Stromal cell of bone marrow (primary cell): ENCODE results near the gene VSTM2L.

ENCODE experiments used
- DNase-seq: peaks from one replicate; pipeline ENCODE4 v3.0.0-alpha.2; 2012; ENCODE audit warnings: low read depth

VSTM2L gene

DNA sequence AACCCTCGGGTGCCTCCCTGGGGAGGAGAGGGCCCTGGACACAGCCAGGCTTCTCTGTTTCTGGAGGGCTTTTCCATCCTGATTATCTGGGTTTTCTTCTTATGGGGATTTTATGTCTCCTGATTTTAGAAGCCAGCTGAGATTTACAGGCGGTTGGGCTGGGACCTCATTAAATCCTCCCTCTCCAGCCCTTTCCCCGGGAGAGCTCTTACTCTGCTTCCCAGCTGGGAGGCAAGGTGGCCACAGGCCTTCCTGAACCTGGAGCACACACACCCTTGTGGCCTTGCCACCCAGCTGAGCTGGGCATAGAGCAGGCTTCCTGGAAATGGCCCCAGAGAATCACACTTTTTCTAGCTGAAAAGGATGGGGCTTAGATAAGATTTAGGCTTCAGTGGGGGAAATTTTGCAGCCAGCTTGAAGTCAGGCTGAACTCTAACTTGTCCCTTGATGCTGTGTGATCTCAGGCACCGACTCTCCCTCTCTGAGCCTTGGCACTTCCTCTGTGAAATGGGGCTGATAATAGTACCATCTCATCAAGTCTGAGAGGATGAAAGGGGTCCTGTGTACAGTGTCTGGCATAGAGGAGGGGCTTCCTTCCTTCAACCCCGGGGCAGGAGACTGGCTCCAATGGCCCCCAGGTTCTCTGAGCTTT, 16.6 kb downstream of the VSTM2L start:
- no peak for DNase-seq

DNA sequence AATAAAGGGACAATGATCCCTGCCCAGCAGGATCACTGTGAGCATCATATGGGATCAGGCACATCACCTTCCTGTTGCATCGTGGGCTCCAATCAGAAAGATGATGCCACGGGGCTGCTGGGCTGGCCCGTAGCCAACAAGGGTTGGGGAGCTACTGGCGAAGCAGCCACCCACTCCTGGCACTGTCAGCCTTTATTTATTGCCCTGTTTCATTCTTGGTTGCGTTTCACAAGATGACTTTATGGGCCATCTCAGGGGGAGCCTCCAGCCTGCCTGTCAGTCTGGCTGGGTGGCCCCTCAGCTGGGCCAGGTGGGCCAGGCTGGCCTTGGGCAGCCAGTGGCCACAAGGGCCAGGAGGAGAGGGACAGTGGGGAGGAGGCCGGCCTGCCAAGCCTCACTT, 17.3 kb downstream of the VSTM2L start:
- no peak for DNase-seq

DNA sequence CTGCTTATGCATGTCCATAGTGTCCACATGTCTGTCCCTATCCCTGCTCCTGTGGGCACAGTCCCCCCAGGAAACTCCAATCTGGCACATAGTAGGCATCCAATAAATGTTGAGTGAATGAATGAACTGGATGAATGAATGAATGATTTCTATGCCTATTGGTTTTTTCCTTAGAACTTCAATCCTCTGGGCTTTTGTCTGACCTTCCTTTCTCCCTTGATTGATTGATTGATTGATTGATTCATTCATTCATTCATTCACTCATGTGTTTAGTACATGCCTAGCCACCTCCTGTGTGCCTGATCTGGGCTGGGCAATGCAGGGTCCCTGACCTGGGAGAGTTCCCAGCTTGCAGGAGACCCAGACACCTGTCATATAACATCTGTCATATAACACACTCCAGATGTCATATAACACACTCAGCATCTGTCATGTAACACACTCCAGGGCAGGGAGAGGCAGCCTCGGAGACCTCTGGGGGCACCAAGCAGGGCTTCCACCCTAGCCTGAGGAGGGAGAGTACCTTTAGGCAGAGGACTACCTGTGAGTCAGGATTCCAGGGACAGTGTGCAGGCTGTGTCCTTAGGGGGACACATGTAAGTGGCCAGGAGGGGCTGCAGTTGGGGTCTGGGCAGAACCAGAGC, 17.9 kb downstream of the VSTM2L start:
- DNase-seq = no peak

DNA sequence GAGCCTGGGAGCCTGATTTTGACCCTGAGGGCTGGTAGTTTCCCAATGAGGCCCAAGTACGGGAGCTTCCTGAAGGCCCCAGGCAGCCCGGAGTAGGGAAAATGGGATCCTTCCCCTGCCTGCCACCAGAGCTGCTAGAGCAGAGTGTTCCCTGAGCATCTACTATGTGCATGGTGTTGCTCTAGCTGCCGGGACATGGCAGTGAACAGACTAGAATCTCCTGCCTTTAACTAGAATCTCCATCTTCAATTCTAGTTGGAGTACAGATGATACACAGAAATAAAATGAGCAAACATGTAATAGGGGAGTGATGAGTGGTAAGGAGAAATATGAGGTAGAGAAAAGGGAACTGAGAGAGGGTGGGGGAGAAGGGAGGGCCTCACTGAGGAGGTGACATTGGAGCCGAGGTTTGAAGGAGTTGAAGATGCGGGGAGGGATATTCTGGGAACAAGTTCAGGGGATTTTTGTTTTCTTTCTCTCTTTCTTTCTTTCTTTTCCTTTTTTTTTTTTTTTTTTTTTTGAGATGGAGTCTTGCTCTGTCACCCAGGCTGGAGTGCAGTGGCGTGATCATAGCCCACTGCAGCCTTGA, 18.5 kb downstream of the VSTM2L start:
- DNase-seq = no peak

DNA sequence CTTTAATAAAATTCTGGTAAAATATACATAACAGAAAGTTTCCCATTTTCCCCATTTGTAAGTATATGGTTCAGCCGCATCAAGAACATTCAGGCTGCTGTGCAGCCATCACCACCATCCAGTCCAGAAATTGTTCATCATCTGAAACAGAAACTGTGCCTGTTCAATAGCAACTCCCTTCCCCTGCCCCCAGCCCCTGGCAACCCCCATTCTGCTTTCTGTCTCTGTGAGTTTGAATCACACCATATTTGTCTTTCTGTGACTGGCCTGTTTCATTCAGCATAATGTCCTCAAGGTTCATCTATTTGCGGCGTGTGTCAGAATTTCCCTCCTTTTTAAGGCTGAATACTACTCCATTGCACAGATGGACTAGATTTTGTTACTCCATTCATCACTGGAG, 19.1 kb downstream of the VSTM2L start:
- no peak for DNase-seq

DNA sequence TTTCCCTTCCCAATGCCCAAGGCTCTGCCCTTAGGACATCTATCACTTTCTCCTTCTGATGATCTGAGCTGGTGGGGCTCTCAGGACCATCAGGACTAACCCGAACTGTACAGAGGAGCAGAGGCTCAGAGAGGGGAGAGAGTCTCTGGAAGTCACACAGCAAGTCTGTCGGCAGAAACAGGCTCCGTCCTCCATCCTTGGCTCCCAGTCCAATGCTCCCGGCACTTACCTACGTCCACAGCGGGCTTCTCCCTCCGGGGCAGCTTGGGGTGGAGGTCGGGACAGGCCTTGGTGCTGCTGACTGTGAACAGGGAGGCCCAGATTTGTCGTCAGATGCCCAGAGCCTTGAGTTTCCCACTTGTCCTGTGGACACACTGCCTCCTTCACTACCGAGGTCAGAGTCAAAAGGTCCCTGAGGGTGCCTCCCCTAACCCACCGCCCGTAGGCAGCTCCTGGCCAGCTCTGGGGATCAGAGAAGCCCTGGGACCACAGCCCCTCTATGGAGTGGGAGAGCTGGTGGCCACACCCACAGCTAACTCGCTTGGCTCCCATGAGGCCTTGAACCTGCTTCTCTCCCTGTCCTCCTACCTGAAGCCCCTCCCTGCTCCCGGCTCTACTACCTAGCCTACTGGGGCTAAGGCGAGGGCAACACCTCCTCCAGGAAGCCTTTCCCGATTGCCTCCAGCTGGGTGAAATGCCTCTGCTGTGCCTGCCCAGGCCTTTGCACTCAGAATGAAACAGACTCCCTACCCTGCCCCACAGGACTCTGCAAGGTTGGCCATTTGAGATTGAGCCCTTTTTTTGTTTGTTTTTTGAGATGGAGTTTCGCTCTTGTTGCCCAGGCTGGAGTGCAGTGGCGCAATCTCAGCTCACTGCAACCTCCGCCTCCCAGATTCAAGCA, 22.6 kb downstream of the VSTM2L start:
- no peak for DNase-seq

DNA sequence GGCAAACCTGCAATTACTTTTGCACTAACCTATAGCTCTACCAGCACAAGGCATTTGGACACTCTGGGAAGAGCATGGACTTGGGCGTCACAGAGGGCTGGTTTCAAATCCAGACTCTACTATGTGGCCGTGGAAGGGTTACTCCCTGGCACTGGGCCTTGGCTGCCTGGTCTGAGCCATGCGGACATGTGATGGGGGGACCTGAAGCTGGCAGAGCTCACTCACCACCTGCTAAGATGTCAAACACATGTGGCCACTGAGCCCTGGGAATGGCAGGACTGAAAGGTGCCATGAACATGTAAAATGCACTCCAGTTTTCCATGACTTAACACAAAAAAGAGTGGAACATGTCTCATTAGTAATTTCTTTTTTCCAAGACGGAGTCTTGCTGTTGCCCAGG, 23.7 kb downstream of the VSTM2L start:
- no peak for DNase-seq

DNA sequence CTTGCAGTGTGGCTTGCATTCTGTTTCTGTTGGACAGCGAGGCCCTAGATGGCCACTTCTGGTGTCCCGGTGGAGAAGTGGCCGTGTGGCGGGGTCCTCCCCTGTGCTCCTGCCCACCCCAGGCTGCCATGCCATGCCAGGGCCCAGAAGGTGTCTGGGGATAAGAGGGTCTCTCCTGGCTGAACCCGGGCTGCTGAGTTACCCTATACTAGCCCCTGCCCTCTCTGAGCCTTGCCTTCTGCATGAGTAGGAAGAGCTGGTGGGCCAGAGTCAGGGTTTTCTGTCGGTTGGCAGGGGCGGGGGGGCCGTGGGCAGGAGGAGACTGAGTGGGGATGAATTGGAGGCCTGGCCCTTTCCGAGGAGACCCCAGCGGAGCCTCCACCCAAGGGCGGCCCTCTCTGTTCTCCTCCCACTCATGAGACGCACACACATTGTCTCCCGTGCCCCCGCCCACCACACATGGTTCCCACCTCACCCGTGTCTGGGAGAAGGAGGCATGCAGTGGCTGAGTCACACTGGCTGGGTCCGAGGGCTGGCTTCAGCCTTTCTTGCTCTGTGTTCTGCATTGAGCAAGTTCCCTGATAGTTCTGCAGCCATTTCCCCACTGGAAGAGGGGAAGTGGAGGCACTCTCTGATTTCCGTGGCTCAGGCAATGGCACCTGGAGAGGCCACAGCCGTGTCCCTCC, 24.6 kb downstream of the VSTM2L start:
- no peak for DNase-seq

DNA sequence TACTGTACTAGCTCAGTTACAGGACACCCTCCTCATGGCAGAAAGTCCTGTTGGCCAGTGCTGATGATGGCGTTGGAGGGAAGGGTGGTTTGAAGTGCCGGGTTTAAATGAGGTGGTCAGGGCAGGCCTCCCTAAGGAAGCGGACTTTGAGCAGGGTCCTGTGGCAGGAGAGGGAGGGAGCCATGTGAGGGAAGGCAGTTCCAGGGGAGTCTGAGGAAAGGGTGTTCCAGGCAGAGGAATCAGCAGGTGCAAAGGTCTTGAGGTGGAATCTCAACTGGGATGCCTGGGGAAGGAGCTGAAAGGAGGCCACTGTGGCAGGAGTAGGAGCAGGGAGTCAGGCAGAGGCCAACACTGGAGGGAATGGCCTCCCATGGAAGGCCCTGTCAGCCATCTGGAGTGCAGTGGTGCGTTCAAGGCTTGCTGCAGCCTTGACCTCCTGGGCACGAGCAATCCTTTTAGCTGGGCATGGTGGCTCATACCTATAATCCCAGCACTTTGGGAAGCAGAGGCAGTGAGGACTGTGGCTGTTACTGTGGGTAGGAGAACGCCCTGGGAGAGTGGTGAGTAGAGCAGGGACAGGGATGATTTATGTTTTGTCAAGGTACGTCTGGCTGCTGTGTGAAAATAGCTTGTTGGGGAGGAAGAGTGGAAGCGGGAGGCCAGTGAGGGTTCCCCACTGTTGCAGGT, 26.2 kb downstream of the VSTM2L start:
- no peak for DNase-seq

DNA sequence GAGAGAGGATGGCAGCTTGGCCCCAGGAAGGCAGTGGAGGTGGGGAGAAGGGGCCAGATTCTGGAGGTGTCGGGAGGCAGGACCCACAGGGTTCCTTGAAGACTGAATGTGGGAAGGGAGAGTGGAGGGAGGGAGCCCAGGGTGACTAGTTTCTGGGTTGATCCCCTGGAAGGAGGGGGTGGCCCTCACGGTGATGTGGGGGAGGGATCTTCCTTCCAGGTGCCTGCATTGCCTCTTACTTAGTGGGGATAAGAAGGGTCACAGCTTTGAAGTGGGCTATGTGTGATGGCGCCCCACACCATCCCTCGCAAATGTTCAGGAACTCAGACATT, 26.7 kb downstream of the VSTM2L start:
- no peak for DNase-seq

DNA sequence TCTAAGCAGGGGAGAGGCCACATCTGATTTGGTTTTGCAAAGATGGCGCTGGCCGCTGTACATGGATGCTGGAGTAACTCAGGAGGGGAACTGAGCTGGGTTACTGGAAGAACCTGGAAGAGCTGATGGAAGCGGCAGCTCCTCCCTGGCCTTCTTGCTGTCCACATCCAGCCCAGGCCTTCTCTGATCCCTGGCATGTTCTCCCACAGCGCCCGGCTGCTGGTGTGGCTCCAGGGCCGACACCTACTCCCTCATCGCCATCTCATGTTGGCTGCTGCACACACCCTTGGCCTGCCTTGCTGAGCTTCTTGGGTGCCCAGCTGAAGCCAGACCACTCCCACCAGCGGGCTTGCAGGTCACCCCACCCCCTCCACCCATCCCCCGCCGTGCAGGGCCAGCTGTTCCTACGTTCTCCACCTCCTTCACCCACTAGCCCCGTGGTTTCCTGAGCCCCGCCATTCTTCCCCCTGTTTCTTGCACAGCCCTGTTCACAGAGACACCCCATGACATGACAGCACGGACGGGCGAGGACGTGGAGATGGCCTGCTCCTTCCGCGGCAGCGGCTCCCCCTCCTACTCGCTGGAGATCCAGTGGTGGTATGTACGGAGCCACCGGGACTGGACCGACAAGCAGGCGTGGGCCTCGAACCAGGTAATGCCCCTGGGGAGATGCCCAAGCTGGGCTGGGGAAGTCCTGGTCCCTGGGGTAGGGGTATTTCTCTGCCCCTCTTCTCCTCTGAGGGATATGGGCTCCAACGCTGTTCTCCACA, 28.4 kb downstream of the VSTM2L start:
- no peak for DNase-seq

DNA sequence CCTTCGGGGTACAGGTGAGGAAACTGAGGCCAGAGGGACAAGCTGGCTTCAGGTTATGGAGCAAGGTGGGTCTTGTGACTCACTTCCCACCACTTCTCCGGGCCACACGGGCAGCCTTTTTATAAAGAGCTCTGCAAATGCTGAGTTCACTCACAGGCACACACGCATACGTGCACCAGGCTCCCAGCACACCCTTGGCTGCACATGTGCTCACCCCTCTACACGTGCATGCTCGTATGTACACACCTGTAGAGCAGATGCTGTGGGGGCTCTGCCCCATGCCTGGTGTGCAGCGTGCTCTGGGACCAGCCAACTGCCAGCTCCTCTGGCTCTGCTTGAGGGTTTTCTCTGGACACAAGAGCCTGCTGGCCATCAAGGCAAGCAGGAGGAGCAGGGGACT, 29.1 kb downstream of the VSTM2L start:
- DNase-seq = no peak

DNA sequence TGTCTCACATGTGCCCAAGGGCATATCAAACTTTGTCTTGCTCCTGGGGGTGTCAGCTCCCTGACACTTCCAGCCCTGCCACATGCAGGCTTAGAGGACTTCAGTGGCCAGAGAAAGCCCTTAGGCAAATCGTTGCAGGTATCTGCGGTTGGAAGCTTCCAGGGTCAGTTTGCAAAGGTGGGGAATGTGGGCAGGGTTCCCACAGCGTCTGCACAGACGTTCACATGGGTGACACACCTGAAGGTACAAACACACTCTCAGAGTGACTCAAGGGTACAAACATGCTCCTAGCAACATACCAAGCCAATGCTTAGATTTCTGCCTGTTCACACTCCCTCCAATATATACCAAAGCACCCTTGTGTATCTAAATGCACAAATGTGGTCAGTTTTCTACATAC, 30.0 kb downstream of the VSTM2L start:
- DNase-seq = no peak

DNA sequence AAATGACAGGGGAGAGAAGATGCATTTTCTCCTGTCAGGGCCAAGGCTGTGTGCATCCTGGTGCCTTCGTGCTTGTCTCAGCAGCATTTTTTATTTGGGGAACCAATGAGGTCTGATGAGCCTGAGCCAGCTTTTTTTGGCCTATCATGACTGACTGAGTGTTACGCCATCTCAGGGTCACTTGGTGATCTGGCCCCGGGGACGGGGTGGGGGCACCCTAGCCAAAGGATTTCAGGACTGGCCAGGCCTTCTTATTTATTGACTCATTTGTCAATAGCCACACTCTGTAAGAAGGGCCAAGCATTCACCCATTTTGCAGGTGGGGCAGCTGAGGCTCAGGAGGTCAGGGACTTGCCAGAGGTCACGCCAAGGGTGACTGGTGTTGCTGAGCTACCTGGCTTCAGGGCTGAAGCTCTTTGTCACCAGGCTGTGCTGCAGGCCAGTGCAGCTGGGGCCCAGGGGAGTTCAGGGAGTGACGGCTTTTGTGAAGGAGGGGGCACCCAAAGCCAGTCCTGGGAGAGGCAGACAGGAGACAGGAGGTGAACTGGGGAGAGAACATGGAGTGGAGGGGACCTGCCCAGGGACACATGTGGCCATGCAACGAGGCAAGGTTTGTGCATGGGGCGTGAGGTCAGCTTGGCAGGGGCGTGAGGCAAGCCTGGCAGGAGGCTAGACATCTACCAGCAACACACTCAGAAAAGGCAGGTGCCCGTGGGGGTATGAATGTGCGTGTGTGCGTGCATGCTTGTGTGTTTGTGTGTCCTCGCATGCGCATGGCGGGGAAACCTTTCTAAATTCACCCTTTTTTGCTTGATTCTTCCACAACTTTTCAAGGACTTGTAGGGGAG, 31.1 kb downstream of the VSTM2L start:
- no peak for DNase-seq

DNA sequence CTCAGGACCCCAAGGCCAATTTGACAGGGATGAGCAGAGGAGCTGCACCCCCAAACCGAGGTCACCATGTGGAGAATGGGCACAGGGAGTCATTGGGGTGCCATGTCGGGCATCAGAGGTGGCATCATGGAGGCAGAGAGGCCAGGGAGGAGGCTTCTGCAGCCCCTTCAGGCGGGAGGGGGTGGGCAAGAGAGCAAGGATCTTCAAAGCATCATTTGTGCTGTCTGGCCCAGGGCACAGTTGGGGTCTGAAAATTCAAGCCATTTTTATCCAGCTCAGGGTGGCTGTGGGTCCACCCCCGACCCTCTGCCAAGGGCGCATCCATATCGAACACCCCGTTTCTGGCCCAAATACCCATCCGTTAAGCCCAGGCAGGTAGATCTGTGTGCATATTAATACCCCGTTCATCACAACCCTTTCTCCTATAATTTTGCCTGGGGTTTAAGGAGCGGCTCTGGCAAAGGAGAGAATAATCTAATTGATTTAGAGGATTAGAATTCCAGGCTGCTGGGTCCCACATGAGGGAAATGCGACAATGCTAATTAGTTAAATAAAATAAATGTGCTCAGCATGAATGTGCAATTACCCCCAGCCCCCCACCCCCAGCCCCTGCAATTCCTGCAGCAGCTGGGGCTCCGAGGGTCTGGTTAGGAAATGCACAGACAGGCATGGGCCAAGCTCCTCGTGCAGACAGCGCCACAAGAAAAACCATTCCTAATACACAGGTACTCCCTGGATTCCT, 31.9 kb downstream of the VSTM2L start:
- DNase-seq = no peak

DNA sequence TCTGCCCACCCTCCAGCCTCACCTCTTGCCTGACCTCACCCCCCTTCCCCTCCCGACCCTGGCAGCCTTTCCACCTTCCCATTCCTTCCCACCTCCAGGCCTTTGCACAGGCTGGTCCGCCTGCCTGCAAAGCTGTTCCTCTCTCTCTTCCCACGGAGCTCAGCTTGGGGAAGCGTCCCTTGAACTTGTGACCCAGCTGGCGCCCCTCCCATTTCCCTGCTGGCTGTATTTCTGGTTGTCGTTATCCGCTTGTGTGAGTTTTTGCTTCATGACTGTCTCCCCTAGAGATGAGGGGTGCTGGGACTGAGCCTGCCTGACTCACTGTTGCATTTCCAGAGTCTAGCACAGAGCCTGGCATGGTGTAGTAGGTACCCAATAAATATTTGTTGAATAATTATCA, 32.5 kb downstream of the VSTM2L start:
- DNase-seq = no peak

DNA sequence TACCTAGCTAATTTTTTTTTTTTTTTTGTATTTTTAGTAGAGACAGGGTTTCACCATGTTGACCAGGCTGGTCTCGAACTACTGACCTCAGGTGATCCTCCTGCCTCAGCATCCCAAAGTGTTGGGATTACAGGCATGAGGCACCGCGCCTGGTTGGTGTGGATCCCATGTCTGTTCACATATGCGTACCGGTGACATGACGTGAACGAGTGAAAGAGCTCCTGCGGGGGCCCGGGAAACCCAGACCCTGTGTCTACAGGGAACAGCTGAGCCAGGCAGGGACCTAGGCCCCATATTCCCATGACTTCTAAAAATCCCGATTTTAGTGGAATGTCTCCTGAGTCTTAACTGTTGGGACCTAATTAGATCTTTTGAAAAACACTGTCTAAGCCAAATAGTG, 33.1 kb downstream of the VSTM2L start:
- DNase-seq = no peak

DNA sequence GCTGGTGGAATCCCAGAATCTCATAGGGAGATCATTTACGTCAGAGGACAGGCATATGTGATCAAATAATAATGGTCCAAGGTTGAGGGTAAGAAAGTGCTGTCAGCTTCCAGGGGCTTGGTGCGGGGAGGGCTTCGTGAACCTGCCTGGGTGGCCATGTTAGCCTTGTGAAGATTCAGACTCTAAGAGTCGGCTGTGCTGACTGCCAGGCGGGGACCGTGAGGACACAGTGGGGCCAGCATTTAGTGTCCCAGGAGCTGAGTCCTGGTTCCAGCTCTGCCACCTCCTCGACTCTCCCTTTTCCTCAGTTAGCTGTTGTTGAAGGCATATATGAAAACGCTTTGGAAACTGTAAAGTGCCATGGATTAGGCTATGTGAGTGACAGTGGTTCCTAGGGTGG, 33.5 kb downstream of the VSTM2L start:
- no peak for DNase-seq

DNA sequence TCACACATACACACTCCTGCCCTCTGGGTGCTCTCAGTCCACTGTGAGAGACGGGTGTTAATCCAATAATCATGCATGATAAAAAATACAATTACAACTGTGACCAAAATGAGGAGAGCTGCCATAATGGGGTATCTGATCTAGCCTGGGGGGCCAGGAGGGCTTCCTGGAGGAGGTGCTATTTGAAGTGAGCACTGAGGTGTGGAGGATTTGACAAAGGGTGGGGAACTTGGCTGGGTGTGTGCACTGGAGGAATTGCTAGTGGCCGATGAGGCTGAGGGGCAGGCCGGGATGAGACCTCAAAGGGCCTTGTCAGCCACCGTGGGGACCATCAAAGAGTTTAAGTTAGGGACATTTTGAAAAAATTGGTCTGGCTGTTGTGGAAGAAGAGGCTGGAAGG, 34.8 kb downstream of the VSTM2L start:
- no peak for DNase-seq
